GM12874 (cell line): ENCODE data around the gene UBE4B.

ENCODE experiments used
- CTCF ChIP-seq: IDR thresholded peaks from 2 replicates; pipeline ENCODE4 v1.5.1; 2011; ENCODE audit warnings: low read depth, mild to moderate bottlenecking, control low read depth, low read length, moderate library complexity; ENCODE audit not compliant: insufficient read depth

Gene UBE4B

DNA sequence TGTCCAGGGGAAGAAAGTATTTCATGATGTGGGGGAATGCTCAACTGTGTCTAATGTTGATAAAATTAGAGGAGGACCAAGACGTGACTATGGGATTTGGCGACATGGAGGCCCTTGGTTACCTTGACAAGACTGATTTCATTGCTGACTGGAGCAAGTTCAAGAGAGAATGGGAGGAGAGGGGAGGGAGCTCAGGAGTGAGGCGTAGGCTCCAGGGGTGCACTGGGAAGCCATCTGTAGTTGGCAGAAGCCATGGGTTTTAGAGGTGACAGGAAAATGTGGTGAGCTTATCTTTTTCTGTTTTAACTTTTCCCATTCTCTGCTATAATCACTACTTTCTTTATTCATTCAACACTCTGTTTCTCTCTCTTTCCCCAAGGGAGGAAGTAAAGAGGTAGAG is 15.8 kb downstream of the UBE4B start:
- no peak for TF ChIP-seq CTCF

DNA sequence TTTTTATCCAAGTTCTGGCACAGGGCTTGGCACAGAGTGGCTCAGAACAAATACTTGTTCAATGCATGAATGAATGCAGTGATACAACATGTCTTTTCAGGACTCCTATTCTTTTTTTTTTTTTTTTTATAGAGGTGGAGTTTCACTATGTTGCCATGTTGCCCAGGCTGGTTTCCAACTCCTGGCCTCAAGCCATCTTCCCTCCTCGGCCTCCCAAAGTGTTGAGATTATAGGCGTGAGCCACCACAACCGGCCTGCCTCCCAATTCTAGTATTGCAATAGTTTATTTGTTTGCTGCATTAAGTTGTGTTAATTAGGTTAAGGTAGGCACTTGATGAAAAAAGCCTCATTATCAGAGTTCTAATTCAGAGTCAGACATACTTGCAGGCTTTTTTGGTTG is 17.9 kb downstream of the UBE4B start:
- no peak for TF ChIP-seq CTCF

- no peak for TF ChIP-seq CTCF
Measured at GRCh38 chr1:10051656-10052055, 18.9 kb downstream of the UBE4B start.

DNA sequence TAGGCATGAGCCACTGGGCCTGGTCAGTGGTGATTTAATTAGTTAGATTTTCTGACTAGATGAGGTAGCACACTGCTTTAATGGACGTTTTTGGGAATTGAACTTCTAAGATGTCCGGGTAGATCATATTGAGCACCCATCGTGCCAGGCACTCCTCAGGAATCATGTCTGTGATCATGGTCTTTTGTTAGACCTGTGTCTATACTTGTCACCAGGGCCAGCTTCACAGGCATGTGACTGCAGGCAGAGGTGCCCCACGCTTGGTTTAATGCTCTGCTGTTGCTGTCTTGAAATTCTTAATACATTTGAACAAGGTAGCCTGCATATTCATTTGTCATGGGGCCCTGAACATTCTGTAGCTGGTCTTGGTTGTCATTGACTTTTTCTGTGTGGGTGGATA is 19.6 kb downstream of the UBE4B start:
- TF ChIP-seq CTCF, result no peak

DNA sequence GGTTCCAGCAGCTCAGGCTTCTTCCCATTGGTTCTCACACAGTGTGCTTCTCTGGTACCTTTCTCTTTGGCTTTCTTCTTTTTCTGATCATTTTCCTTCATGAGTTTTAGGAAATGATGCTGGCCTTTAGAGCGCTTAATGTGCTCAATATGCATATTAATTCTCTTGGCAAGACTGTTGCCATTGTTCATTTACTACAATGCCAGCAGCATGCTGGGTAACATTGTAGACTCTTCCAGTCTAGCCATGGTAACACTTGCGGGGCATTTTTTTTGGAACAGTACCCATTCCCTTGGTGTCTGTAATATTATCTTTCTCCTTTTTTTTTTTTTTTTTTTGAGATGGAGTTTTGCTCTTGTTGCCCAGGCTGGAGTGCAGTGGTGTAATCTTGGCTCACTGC is 21.7 kb downstream of the UBE4B start:
- TF ChIP-seq CTCF, result no peak

- no peak for TF ChIP-seq CTCF
Measured at GRCh38 chr1:10056599-10056987, 23.8 kb downstream of the UBE4B start.

- no peak for TF ChIP-seq CTCF
Measured at GRCh38 chr1:10057343-10057742, 24.6 kb downstream of the UBE4B start.

DNA sequence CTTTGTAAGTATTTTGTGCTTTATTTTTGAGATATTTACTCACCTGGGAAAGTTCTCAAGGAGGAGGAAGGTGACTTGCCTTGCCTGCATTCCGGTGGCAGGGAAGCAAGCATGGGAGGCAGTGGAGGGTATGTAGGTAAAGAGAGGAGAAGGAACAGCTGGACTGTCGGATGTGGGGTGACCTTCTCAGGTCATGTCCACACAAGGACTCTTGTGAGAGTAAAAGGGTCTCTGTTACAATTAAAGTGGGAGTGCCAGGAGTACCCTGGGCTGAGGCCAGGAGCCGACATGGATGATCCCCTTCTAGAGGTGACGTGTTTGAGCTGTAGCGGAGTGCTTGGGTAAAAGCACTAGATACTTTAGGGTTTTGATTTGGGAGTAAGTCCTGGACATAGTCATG is 25.0 kb downstream of the UBE4B start:
- TF ChIP-seq CTCF, result no peak
